ENCODE data around the gene TFAP2B. TPM values are rescaled to one million over a fixed set of nuclear protein-coding genes. Genes with fewer than 3 reads are reported as not detected.

Gene TFAP2B
- not detected in 2 replicates for total RNA-seq

GRCh38 chr6:50818673-50819072 is at the start of gene TFAP2B:
Gene TFAP2B (plus strand): TSS chr6:50818871. CDS start chr6:50818892, 21 bp downstream.

Other genes starting within 250 kb of the TFAP2B start
- not detected in 2 replicates for gene TFAP2D, start 105.3 kb upstream of the TFAP2B start, total RNA-seq